AG09309 (cell line): ENCODE measurements around the gene P2RX7.
"Not testable (repeated sequence)": the region's sequence is repeated elsewhere in the genome, so short reads cannot be mapped to it uniquely, and the experiment has no call there.

ENCODE experiments used
- DNase-seq: peaks from one replicate; pipeline ENCODE4 v3.0.0-alpha.2; 2010; ENCODE audit warnings: low read depth
- H3K4me3 ChIP-seq: 2 replicates; pipeline ENCODE4 v1.5.1; 2011; ENCODE audit warnings: mild to moderate bottlenecking, low read depth, low read length, moderate library complexity; ENCODE audit not compliant: control insufficient read depth
- TF ChIP-seq, protein P1 (sequence below): IDR thresholded peaks from 2 replicates; pipeline ENCODE4 v1.5.1; 2011; ENCODE audit warnings: mild to moderate bottlenecking, low read depth, low read length, inconsistent platforms; ENCODE audit not compliant: insufficient read depth, control insufficient read depth; ENCODE audit errors: missing control alignments

The P2RX7 gene

DNA sequence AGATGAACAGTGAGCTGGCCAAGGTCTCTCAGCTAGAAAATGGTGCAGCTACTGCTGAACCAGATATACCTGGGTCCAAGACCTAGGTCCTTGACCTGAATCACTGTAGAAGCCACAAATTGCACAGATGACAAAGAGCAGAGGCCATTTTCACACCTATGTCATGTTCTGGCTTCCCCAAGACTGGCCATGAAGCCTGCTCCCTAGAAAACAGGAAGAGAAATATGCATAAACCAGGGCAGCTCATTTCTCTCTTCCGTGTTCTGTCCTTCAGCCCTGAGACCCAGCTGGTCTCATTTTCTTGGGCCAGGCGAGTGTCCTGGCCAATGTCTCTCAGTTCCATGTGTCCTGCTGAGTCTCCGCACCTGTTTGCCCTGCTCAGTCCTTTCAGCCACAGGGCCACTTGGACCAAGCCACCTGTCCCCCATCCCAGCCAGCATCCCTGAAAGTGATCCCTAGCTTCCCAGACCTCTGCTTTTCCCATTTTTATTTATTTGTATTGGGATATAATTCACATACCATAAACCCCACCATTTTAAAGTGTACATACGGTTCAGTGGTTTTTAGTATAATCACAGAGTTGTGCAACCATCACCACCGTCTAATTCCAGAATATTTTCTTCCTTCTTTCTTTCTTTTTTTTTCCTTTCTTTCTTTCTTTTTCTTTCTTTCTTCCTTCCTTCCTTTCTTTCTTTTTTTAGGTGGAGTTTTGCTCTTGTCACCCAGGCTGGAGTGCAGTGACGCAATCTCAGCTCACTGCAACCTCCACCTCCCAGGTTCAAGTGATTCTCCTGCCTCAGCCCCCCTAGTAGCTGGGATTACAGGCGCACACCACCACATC, 27.0 kb downstream of the P2RX7 start:
- TF ChIP-seq, protein P1, sequence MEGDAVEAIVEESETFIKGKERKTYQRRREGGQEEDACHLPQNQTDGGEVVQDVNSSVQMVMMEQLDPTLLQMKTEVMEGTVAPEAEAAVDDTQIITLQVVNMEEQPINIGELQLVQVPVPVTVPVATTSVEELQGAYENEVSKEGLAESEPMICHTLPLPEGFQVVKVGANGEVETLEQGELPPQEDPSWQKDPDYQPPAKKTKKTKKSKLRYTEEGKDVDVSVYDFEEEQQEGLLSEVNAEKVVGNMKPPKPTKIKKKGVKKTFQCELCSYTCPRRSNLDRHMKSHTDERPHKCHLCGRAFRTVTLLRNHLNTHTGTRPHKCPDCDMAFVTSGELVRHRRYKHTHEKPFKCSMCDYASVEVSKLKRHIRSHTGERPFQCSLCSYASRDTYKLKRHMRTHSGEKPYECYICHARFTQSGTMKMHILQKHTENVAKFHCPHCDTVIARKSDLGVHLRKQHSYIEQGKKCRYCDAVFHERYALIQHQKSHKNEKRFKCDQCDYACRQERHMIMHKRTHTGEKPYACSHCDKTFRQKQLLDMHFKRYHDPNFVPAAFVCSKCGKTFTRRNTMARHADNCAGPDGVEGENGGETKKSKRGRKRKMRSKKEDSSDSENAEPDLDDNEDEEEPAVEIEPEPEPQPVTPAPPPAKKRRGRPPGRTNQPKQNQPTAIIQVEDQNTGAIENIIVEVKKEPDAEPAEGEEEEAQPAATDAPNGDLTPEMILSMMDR, result no peak
- H3K4me3 ChIP-seq, result no peak overlapping the region
- no peak for DNase-seq

- TF ChIP-seq, protein P1, result no peak
- H3K4me3 ChIP-seq, result no peak overlapping the region
- no peak for DNase-seq
Measured at GRCh38 chr12:121162384-121162783, 29.7 kb downstream of the P2RX7 start.

DNA sequence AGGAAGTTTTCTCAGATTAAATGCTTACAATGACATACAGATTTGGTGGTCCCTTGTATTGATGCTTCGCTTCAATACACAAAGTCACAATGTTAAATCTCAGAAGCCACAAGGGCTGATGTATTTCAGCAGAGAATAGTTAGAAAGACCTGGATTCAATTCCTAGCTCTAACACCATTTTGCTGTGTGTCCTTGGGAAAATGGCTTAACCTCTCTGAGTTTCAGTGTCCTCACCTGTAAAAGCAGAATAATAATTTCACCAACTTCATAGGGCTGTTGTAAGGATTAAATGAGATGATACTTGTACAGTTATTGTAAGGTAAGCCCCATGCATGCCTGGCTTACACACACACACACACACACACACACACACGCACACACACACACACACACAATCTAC, 30.3 kb downstream of the P2RX7 start:
- TF ChIP-seq, protein P1, result no peak
- H3K4me3 ChIP-seq, result no peak overlapping the region
- DNase-seq, result no peak

GRCh38 chr12:121164839-121165238, 32.2 kb downstream of the P2RX7 start:
- not testable (repeated sequence) for DNase-seq, H3K4me3 ChIP-seq

- no peak for DNase-seq
- TF ChIP-seq, protein P1, result no peak
- H3K4me3 ChIP-seq, result no peak overlapping the region
Measured at GRCh38 chr12:121165316-121165715, 32.6 kb downstream of the P2RX7 start.

- TF ChIP-seq, protein P1, result no peak
- no peak for DNase-seq
Measured at GRCh38 chr12:121166356-121166755, 33.7 kb downstream of the P2RX7 start.

DNA sequence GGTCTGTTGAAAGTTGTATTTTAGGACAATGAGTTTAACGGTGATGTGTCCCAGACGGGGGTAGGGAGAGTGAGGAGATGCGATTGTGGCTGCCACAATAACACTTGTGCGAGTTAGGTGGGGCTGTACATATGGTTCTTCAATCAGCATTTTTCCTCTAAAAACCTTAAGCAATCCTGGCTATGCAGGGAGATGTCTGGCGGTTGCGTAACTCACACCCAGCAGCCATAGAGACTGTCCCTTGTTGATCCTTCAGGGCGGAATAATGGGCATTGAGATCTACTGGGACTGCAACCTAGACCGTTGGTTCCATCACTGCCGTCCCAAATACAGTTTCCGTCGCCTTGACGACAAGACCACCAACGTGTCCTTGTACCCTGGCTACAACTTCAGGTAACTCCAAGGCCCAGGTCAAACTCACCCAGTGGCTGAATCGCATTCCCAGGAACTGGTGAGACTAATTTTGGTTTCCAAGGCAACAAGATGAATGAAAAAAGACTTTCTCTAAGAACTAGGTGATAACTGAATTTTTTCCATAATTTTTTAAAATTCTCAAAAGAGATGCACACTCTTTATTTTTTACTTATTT, 34.6 kb downstream of the P2RX7 start:
- H3K4me3 ChIP-seq, result no peak overlapping the region
- TF ChIP-seq, protein P1, result no peak
- no peak for DNase-seq

More at GRCh38 chr12:121166356-121166755, 33.7 kb downstream of the P2RX7 start:
- no peak overlapping the region for H3K4me3 ChIP-seq
